ENCODE results near the gene ZBTB7C. TPM values are rescaled to one million over a fixed set of nuclear protein-coding genes. Genes with fewer than 3 reads are reported as not detected.

ZBTB7C gene
- total RNA-seq, 1 experiment from 2014 or later: 0.33 TPM

GRCh38 chr18:48031641-48032040 lies 377.5 kb downstream of the ZBTB7C start:
- no peak overlapping the region for H3K4me3 Mint-ChIP-seq
- Histone ChIP-seq H2BK120ac (ENCODE audit: low read depth, low read length, poor library complexity, severe bottlenecking) (no peak overlapping the region), H3K27ac (ENCODE audit: insufficient read length, low read depth, low read length) (no peak overlapping the region), H3K9me3 (ENCODE audit: control insufficient read depth, low read depth, low read length) (no peaks in the 10 kb centered on the region), H4K8ac (replicated peaks; ENCODE audit: insufficient read length, low read depth, low read length) (no peak overlapping the region), H3K4ac (ENCODE audit: low read depth, low read length) (no peak overlapping the region), H3K23me2 (ENCODE audit: insufficient read length, low read depth, low read length, poor library complexity, severe bottlenecking) (no peaks in the 10 kb centered on the region), H3K27me3 (ENCODE audit: insufficient read depth, low read length) (no peaks in the 10 kb centered on the region), H3K4me1 (ENCODE audit: insufficient read depth, low read length) (no peaks in the 10 kb centered on the region), H4K5ac (ENCODE audit: insufficient read length, low read depth, low read length) (no peak overlapping the region), H3K9ac (ENCODE audit: extremely low read depth, insufficient read length, low read length) (no peak overlapping the region), H2AK5ac (ENCODE audit: insufficient read length, low read length) (no peak overlapping the region), H2BK15ac (ENCODE audit: low read depth, low read length) (no peak overlapping the region), H3K56ac (ENCODE audit: insufficient read length, low read depth, low read length) (no peak overlapping the region), H3K18ac (ENCODE audit: insufficient read length, low read depth, low read length) (no peak overlapping the region), H2BK5ac (ENCODE audit: insufficient read length, low read length) (no peak overlapping the region), H2BK20ac (ENCODE audit: low read depth, low read length, poor library complexity, severe bottlenecking) (no peak overlapping the region), H2AFZ (ENCODE audit: low read length) (no peak overlapping the region), H2BK12ac (ENCODE audit: insufficient read length, low read depth, low read length) (no peak overlapping the region), H3K79me2 (ENCODE audit: insufficient read depth, low read length) (no peaks in the 10 kb centered on the region), H4K91ac (ENCODE audit: insufficient read length, low read depth, low read length) (no peak overlapping the region), H3K4me2 (ENCODE audit: insufficient read depth, insufficient read length, low read length) (no peak overlapping the region), H4K20me1 (ENCODE audit: control insufficient read depth, insufficient read depth, insufficient read length) (no peaks in the 10 kb centered on the region), H3K23ac (ENCODE audit: insufficient read length, low read depth, low read length) (no peak overlapping the region), H3K79me1 (ENCODE audit: insufficient read depth, low read depth, low read length, poor library complexity, severe bottlenecking) (no peaks in the 10 kb centered on the region), H3K14ac (ENCODE audit: insufficient read depth, low read length) (no peak overlapping the region), H3T11ph (ENCODE audit: low read length) (no peak overlapping the region)
- H3K27me3 Mint-ChIP-seq (ENCODE audit: low read depth): no peaks in the 10 kb centered on the region; the same call in 1 of the 2 replicates
- no peak for DNase-seq
- no peaks in the 10 kb centered on the region for H3K36me3 Mint-ChIP-seq (ENCODE audit: insufficient read depth in 1 of 3, low read depth in 3 of 3)
- TF ChIP-seq CTCF (conservative IDR thresholded peaks at IDR 0.05): no peak
- peaks cover 21 to 29% of the 10 kb centered on the region in 2 experiments for H3K4me1 Mint-ChIP-seq
- H3K27ac Mint-ChIP-seq: no peak overlapping the region
- H3K9me3 Mint-ChIP-seq: no peaks in the 10 kb centered on the region
- WGBS (ENCODE audit: extremely low coverage, insufficient read length, low lambda C conversion rate): no CpG with 5 or more reads among the region's 5 CpGs

Measured in H9 (cell line).